Hepatocyte (in vitro differentiated cells): Measurements from ENCODE around the gene NCBP3.

Experiments
- EZH2 ChIP-seq: fragments of 200-600 bp; sonication (generic); IDR thresholded peaks from 2 replicates; pipeline ENCODE4 v1.6.1; 2016; ENCODE audit warnings: antibody characterized with exemption, mild to moderate bottlenecking, borderline replicate concordance
- TF ChIP-seq, protein P1 (sequence below): fragments of 200-600 bp; sonication (generic); IDR thresholded peaks from 2 replicates; pipeline ENCODE4 v1.5.1; 2016; ENCODE audit warnings: antibody characterized with exemption, mild to moderate bottlenecking; ENCODE audit not compliant: poor library complexity

DNA sequence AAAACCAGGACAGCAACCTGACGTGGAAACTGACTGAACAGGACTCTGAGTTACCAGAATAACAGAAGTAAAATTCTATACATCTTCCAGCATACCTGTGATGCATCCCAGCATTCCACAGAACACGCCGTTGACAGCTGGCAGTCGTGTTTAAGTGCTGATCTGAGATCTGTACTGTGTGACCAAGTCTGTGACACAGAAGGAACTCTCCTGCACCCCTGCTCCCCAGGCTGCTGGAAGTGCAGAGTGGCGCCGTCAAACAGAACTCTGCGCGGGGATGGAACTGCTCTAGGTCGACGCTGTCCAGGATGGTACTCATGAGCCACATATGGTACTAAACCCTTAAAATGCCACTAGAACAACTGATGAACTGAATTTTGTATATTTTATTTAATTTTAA, 44.3 kb downstream of the NCBP3 start:
- TF ChIP-seq EZH2: no peak
- TF ChIP-seq, protein P1, sequence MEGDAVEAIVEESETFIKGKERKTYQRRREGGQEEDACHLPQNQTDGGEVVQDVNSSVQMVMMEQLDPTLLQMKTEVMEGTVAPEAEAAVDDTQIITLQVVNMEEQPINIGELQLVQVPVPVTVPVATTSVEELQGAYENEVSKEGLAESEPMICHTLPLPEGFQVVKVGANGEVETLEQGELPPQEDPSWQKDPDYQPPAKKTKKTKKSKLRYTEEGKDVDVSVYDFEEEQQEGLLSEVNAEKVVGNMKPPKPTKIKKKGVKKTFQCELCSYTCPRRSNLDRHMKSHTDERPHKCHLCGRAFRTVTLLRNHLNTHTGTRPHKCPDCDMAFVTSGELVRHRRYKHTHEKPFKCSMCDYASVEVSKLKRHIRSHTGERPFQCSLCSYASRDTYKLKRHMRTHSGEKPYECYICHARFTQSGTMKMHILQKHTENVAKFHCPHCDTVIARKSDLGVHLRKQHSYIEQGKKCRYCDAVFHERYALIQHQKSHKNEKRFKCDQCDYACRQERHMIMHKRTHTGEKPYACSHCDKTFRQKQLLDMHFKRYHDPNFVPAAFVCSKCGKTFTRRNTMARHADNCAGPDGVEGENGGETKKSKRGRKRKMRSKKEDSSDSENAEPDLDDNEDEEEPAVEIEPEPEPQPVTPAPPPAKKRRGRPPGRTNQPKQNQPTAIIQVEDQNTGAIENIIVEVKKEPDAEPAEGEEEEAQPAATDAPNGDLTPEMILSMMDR: no peak
